CD14-positive monocyte (primary cell): ENCODE results near the gene TBX3. TPM values are rescaled to one million over a fixed set of nuclear protein-coding genes. Genes with fewer than 3 reads are reported as not detected.
A peak's percentile ranks its signal among the peaks of the same experiment; 100 is the strongest.

Experiments
- DNase-seq, 3 donors: peaks; one replicate each; pipeline ENCODE4 v3.0.0-alpha.2; 2011 to 2022
- H2AFZ ChIP-seq: 2 replicates; pipeline ENCODE4 v1.6.0; 2012; ENCODE audit warnings: mild to moderate bottlenecking, low read depth, low read length, inconsistent platforms; ENCODE audit not compliant: insufficient read depth, poor library complexity, severe bottlenecking
- H3K27ac ChIP-seq, 2 donors: 1 replicate in 1 of 2; 2 replicates in 1 of 2; pipeline ENCODE4 v1.5.1; 2012 to 2013; ENCODE audit warnings: low read length in 2 of 2, control low read depth in 1 of 2, inconsistent platforms in 1 of 2, low read depth in 1 of 2, mild to moderate bottlenecking in 1 of 2
- H3K27me3 ChIP-seq, 2 donors: one replicate each; pipeline versions ENCODE4 v1.6.0 to v1.6.1; 2011 to 2013; ENCODE audit warnings: low read length in 2 of 2; ENCODE audit not compliant: control insufficient read depth in 2 of 2, insufficient read depth in 2 of 2
- H3K36me3 ChIP-seq, 2 donors: replicated peaks in 1 of 2; 1 replicate in 1 of 2; 2 replicates in 1 of 2; pipeline versions ENCODE4 v1.5.1 to v1.6.1; 2012 to 2013; ENCODE audit warnings: low read length in 2 of 2, control low read depth in 1 of 2, inconsistent platforms in 1 of 2, mild to moderate bottlenecking in 1 of 2; ENCODE audit not compliant: insufficient read depth in 2 of 2, control insufficient read depth in 1 of 2
- H3K4me1 ChIP-seq, 2 donors: 1 replicate in 1 of 2; 2 replicates in 1 of 2; pipeline versions ENCODE4 v1.5.1 to v1.6.1; 2012 to 2013; ENCODE audit warnings: low read length in 2 of 2, control low read depth in 1 of 2, inconsistent platforms in 1 of 2, mild to moderate bottlenecking in 1 of 2, moderate library complexity in 1 of 2; ENCODE audit not compliant: insufficient read depth in 2 of 2, control insufficient read depth in 1 of 2
- H3K4me2 ChIP-seq: replicated peaks from 2 replicates; pipeline ENCODE3; 2012; ENCODE audit warnings: low read length, moderate library complexity, mild to moderate bottlenecking; ENCODE audit not compliant: poor library complexity, severe bottlenecking; ENCODE audit errors: extremely low read depth
- H3K4me3 ChIP-seq, 3 experiments: fragments of 200-600 bp in 1 of 3; sonication (generic) in 1 of 3; replicated peaks in 1 of 3; 1 replicate in 2 of 3; 2 replicates in 1 of 3; pipeline ENCODE4 v1.5.1; 2011 to 2013; ENCODE audit warnings: low read length in 3 of 3, mild to moderate bottlenecking in 3 of 3, control low read depth in 2 of 3, low read depth in 2 of 3, inconsistent platforms in 1 of 3, moderate library complexity in 1 of 3
- H3K79me2 ChIP-seq: 2 replicates; pipeline ENCODE4 v1.6.0; 2012; ENCODE audit warnings: mild to moderate bottlenecking, control low read depth, inconsistent platforms, low read length, moderate library complexity; ENCODE audit not compliant: insufficient read depth
- H3K9ac ChIP-seq: 2 replicates; pipeline ENCODE4 v1.6.0; 2017; ENCODE audit warnings: low read length, mild to moderate bottlenecking; ENCODE audit not compliant: insufficient read depth, poor library complexity, severe bottlenecking
- H3K9me3 ChIP-seq, 2 donors: replicated peaks in 1 of 2; 1 replicate in 1 of 2; 2 replicates in 1 of 2; pipeline versions ENCODE4 v1.5.1 to v1.6.1; 2012 to 2013; ENCODE audit warnings: low read length in 2 of 2, control low read depth in 1 of 2; ENCODE audit not compliant: control insufficient read depth in 1 of 2, insufficient read depth in 1 of 2
- H4K20me1 ChIP-seq: 2 replicates; pipeline ENCODE4 v1.6.0; 2012; ENCODE audit warnings: mild to moderate bottlenecking, low read length, control low read depth, moderate library complexity; ENCODE audit not compliant: insufficient read depth
- H3K27ac Mint-ChIP-seq, 7 donors: one replicate each; pipeline ENCODE4 v1.8.0; 2020; ENCODE audit warnings: mild to moderate bottlenecking in 7 of 7, mixed read lengths in 7 of 7, moderate library complexity in 6 of 7, inconsistent platforms in 2 of 7
- H3K27me3 Mint-ChIP-seq, 3 donors: one replicate each; pipeline ENCODE4 v1.8.0; 2021 to 2022; ENCODE audit warnings: low read depth in 3 of 3, mild to moderate bottlenecking in 3 of 3, mixed read lengths in 3 of 3, moderate library complexity in 3 of 3, inconsistent platforms in 1 of 3
- H3K36me3 Mint-ChIP-seq, 2 donors: one replicate each; pipeline ENCODE4 v1.8.0; 2020; ENCODE audit warnings: mixed read lengths in 2 of 2, inconsistent platforms in 1 of 2, mild to moderate bottlenecking in 1 of 2
- H3K4me1 Mint-ChIP-seq: one replicate; pipeline ENCODE4 v1.8.0; 2020; ENCODE audit warnings: mild to moderate bottlenecking, mixed read lengths
- H3K4me3 Mint-ChIP-seq, 2 donors: one replicate each; pipeline ENCODE4 v1.8.0; 2020; ENCODE audit warnings: mild to moderate bottlenecking in 2 of 2, mixed read lengths in 2 of 2, moderate library complexity in 1 of 2
- H3K9me3 Mint-ChIP-seq, 7 donors: one replicate each; pipeline ENCODE4 v1.8.0; 2020 to 2022; ENCODE audit warnings: mixed read lengths in 7 of 7, mild to moderate bottlenecking in 6 of 7, moderate library complexity in 6 of 7, inconsistent platforms in 2 of 7
- WGBS: methylation state at CpG from one replicate; pipeline ENCODE4 v1.1.5; 2013; ENCODE audit warnings: missing lambda C conversion rate; ENCODE audit not compliant: insufficient coverage; 5-methylcytosine and 5-hydroxymethylcytosine counted together
- intact Hi-C, 2 donors: fragments of 100-400 bp; cut with micrococcal nuclease; formaldehyde crosslinking; loops; one replicate each; pipeline versions ENCODE4 v1.15.0 to v1.15.1; 2023
- polyA plus RNA-seq, 3 donors: library from polyadenylated mRNA; depleted of rRNA in 1 of 3; unstranded in 2 of 3; stranded (reverse) in 1 of 3; fragments of 300-500 nt in 2 of 3; fragments of >200 nt in 1 of 3; fragmentation: Illumina TruSeq in 2 of 3; gene quantifications; 1 replicate in 2 of 3; 2 replicates in 1 of 3; pipeline ENCODE4 v1.2.3, GENCODE V29; 2012 to 2021
- TF ChIP-seq, protein P1 (sequence below): fragments of 200-600 bp; IDR thresholded peaks from one replicate; pipeline ENCODE4 v1.8.0; 2022; ENCODE audit warnings: antibody characterized with exemption, mild to moderate bottlenecking

The TBX3 gene
- polyA plus RNA-seq, 3 donors, result 0.04 to 0.13 TPM; not detected in 1

DNA sequence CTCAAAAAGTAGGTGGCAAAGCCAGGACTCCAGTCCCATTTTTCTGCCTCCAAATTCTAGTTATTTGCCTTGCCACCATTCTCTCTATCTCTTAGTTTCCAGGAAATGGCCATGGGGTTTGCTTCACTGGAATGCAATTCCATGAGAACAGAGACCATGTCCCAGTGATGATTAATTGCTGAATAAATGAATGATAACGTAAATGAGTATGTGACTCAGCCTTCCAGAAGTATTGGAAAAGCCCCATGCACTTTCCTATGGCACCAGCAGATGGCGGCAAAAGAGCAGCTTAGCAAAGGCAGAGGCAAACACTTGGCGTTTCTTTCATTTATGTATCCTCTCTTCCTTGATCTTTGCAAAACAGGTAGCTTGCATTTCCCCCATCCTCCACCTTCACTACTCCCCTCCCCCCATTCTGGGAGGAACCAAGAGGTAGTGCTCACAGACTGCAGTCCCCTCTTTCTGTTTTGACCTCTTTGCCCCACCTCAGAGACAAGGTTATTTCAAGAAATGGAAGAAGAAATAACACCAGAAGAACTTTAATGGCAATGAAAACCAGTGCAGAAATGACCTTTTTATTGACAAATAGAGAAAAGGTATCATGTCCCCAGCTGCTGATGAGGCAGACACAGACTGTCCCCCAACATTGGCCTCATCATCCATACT is 21.3 kb downstream of the TBX3 start:
- intact Hi-C loops, result loop anchor here (2.0 to 10.0 kb wide), 3 partner anchors 1090 to 1254 kb away; no protein-coding TSS in a partner anchor
- DNase-seq, result peak; percentile 9 to 63 (median 37)
- H3K9me3 ChIP-seq, result peaks cover 0 to 17% of the 10 kb centered on the region in 2 donors
- no peak overlapping the region for H2AFZ ChIP-seq
- no peak overlapping the region for H3K4me2 ChIP-seq
- H3K36me3 Mint-ChIP-seq, result peaks cover 0 to 2% of the 10 kb centered on the region in 2 donors
- peak overlapping the region in 1 of 7 donors; percentile 53 for H3K27ac Mint-ChIP-seq
- H3K27me3 Mint-ChIP-seq, result peaks cover 55 to 65% (median 58%) of the 10 kb centered on the region in 3 donors
- peaks cover 30 to 48% of the 10 kb centered on the region in 2 donors for H3K27me3 ChIP-seq
- TF ChIP-seq, protein P1, sequence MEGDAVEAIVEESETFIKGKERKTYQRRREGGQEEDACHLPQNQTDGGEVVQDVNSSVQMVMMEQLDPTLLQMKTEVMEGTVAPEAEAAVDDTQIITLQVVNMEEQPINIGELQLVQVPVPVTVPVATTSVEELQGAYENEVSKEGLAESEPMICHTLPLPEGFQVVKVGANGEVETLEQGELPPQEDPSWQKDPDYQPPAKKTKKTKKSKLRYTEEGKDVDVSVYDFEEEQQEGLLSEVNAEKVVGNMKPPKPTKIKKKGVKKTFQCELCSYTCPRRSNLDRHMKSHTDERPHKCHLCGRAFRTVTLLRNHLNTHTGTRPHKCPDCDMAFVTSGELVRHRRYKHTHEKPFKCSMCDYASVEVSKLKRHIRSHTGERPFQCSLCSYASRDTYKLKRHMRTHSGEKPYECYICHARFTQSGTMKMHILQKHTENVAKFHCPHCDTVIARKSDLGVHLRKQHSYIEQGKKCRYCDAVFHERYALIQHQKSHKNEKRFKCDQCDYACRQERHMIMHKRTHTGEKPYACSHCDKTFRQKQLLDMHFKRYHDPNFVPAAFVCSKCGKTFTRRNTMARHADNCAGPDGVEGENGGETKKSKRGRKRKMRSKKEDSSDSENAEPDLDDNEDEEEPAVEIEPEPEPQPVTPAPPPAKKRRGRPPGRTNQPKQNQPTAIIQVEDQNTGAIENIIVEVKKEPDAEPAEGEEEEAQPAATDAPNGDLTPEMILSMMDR, result peak; percentile 95
- peaks cover 2% of the 10 kb centered on the region for H3K4me1 Mint-ChIP-seq
- H4K20me1 ChIP-seq, result no peaks in the 10 kb centered on the region
- H3K4me1 ChIP-seq, result no peaks in the 10 kb centered on the region
- WGBS, result 0% methylated on average over 2 of the region's 3 CpGs
- H3K9me3 Mint-ChIP-seq, result peaks cover 0 to 5% (median 2%) of the 10 kb centered on the region in 7 donors
- no peak overlapping the region for H3K9ac ChIP-seq
- H3K79me2 ChIP-seq, result no peaks in the 10 kb centered on the region
- no peak overlapping the region for H3K27ac ChIP-seq
- H3K36me3 ChIP-seq, result no peaks in the 10 kb centered on the region
- peak overlapping the region in 1 of 2 donors; percentile 73 for H3K4me3 Mint-ChIP-seq
- no peak overlapping the region for H3K4me3 ChIP-seq

DNA sequence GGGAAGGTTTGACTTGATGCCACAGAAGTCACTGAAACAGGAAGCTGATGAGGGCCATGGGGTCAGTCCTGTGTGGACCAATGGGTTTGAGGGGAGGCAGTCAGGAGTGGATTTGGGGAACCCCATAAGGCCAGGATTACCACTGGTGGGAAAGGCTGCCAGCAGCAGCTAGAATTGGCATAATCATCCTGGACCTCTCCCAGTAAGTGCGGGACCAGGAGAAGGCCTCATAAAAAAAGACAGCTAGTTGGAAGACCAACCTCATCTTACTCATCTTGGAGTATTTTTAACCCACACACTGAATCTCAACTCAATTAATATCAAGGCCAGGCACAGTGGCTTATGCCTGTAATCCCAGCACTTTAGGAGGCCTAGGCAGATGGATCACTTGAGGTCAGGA is 22.7 kb downstream of the TBX3 start:
- Histone ChIP-seq H3K4me1 (no peaks in the 10 kb centered on the region), H3K27ac (no peak overlapping the region), H3K4me2 (no peak overlapping the region), H3K9ac (no peak overlapping the region), H3K36me3 (no peaks in the 10 kb centered on the region), H3K79me2 (no peaks in the 10 kb centered on the region), H3K27me3 (peaks cover 18 to 37% of the 10 kb centered on the region in 2 donors), H3K9me3 (peaks cover 0 to 5% of the 10 kb centered on the region in 2 donors), H3K4me3 (no peak overlapping the region), H4K20me1 (no peaks in the 10 kb centered on the region), H2AFZ (no peak overlapping the region)
- intact Hi-C loops, result loop anchor here (5.0 to 10.0 kb wide), 2 partner anchors 1091 to 1094 kb away; no protein-coding TSS in a partner anchor
- Mint-ChIP-seq H3K9me3 (no peaks in the 10 kb centered on the region), H3K36me3 (no peaks in the 10 kb centered on the region), H3K4me3 (no peak overlapping the region), H3K4me1 (peaks cover 2% of the 10 kb centered on the region), H3K27me3 (peaks cover 46 to 59% (median 50%) of the 10 kb centered on the region in 3 donors), H3K27ac (no peak overlapping the region)
- TF ChIP-seq, protein P1, result no peak
- DNase-seq, result no peak
- 100% methylated on average over 1 of the region's 1 CpG for WGBS
